Thymus (tissue), 11 donors: ENCODE data around the gene STXBP6. TPM values are rescaled to one million over a fixed set of nuclear protein-coding genes. Genes with fewer than 3 reads are reported as not detected.

Source experiments
- DNase-seq, 9 donors: peaks; one replicate each; pipeline ENCODE4 v3.0.0-alpha.2; 2013; ENCODE audit warnings: low spot score in 9 of 9, low read depth in 6 of 9, missing footprints in 1 of 9
- H3K27ac ChIP-seq, 2 donors: one replicate each; pipeline ENCODE4 v1.5.1; 2013; ENCODE audit warnings: control low read depth in 1 of 2, low read depth in 1 of 2, low read length in 1 of 2, mild to moderate bottlenecking in 1 of 2, moderate library complexity in 1 of 2
- H3K27me3 ChIP-seq, 2 donors: one replicate each; pipeline ENCODE4 v1.5.1; 2013; ENCODE audit warnings: low read length in 1 of 2; ENCODE audit not compliant: control insufficient read depth in 2 of 2, insufficient read depth in 1 of 2
- H3K36me3 ChIP-seq, 2 donors: one replicate each; pipeline ENCODE4 v1.5.1; 2013; ENCODE audit warnings: low read length in 1 of 2, mild to moderate bottlenecking in 1 of 2, moderate library complexity in 1 of 2; ENCODE audit not compliant: control insufficient read depth in 2 of 2, insufficient read depth in 2 of 2
- H3K4me1 ChIP-seq, 2 donors: one replicate each; pipeline ENCODE4 v1.5.1; 2013; ENCODE audit warnings: low read length in 2 of 2; ENCODE audit not compliant: control insufficient read depth in 2 of 2, insufficient read depth in 2 of 2
- H3K4me3 ChIP-seq, 2 donors: one replicate each; pipeline ENCODE4 v1.5.1; 2013; ENCODE audit warnings: low read length in 2 of 2, control low read depth in 1 of 2, mild to moderate bottlenecking in 1 of 2
- H3K9me3 ChIP-seq, 2 donors: one replicate each; pipeline ENCODE4 v1.5.1; 2013; ENCODE audit warnings: low read length in 1 of 2, mild to moderate bottlenecking in 1 of 2; ENCODE audit not compliant: control insufficient read depth in 2 of 2, insufficient read depth in 1 of 2
- WGBS: extraction: QIAGEN DNeasy Blood & Tissue Kit; methylation state at CpG from one replicate; pipeline ENCODE4 v1.1.7; 2013; 5-methylcytosine and 5-hydroxymethylcytosine counted together
- polyA plus RNA-seq: library from polyadenylated mRNA; stranded (reverse); fragments of 200-250 nt; gene quantifications from one replicate; pipeline ENCODE4 v1.2.3, GENCODE V29; 2013
- total RNA-seq: library from RNA; stranded (reverse); fragments of 120-200 nt; gene quantifications from one replicate; pipeline ENCODE4 v1.2.4, GENCODE V29; 2013
- donor health status: healthy.

STXBP6 gene
- total and polyA plus RNA-seq, 2 donors: 6.9 to 8.3 TPM

GRCh38 chr14:25048170-25049016 lies 1.6 kb downstream of the STXBP6 start:
- no peak overlapping the region for H3K27ac ChIP-seq
- H3K4me1 ChIP-seq: peaks cover 0 to 14% of the 10 kb centered on the region in 2 donors
- H3K36me3 ChIP-seq: no peaks in the 10 kb centered on the region
- H3K4me3 ChIP-seq: peak overlapping the region in 1 of 2 donors; percentile 27
- no peaks in the 10 kb centered on the region for H3K9me3 ChIP-seq
- no peak for DNase-seq
- H3K27me3 ChIP-seq: peaks cover 39 to 52% of the 10 kb centered on the region in 2 donors
- 76% methylated on average over 17 of the region's 17 CpGs for WGBS

DNA sequence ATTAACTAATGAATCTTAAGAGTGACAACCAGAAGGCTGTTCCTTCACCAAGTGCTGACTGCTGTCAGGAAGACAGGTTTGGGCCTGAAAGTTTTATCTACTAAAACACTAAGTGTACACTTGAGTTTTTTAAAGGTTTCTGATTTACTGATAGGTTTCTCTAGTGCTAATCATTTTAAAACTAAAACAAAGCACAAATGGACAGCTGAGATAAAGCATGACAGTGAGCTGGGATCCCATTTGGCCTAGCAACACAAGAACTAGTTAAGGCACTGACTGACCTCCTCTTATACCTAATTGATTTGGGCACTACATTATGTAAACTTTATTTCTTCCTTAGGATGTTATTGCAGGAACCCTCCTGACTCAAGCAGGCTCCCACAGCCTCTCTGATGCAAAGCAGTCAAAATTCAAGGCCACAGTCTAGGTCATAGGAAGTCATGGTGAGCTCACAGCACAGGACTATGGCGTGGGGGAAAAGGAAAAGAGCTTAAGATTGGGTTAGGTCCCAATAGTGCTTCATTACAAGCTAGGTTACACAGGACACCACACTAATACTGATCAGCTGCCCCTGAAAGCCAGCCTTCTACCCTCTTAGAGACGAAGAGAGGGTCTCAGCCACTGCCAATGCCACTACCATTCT lies 3.5 kb downstream of the STXBP6 start:
- H3K9me3 ChIP-seq: no peaks in the 10 kb centered on the region
- H3K27ac ChIP-seq: no peak overlapping the region
- H3K27me3 ChIP-seq: peaks cover 32 to 42% of the 10 kb centered on the region in 2 donors
- H3K36me3 ChIP-seq: no peaks in the 10 kb centered on the region
- H3K4me1 ChIP-seq: peaks cover 0 to 17% of the 10 kb centered on the region in 2 donors
- 83% methylated on average over 2 of the region's 2 CpGs for WGBS
- DNase-seq: no peak
- H3K4me3 ChIP-seq: no peak overlapping the region

- Histone ChIP-seq H3K27me3 (peaks cover 10 to 22% of the 10 kb centered on the region in 2 donors), H3K27ac (no peak overlapping the region), H3K4me1 (peaks cover 0 to 4% of the 10 kb centered on the region in 2 donors), H3K9me3 (no peaks in the 10 kb centered on the region), H3K36me3 (no peaks in the 10 kb centered on the region), H3K4me3 (no peak overlapping the region)
- WGBS: 87% methylated on average over 7 of the region's 7 CpGs
- no peak for DNase-seq
Measured at GRCh38 chr14:25044106-25044698, 5.7 kb downstream of the STXBP6 start.

DNA sequence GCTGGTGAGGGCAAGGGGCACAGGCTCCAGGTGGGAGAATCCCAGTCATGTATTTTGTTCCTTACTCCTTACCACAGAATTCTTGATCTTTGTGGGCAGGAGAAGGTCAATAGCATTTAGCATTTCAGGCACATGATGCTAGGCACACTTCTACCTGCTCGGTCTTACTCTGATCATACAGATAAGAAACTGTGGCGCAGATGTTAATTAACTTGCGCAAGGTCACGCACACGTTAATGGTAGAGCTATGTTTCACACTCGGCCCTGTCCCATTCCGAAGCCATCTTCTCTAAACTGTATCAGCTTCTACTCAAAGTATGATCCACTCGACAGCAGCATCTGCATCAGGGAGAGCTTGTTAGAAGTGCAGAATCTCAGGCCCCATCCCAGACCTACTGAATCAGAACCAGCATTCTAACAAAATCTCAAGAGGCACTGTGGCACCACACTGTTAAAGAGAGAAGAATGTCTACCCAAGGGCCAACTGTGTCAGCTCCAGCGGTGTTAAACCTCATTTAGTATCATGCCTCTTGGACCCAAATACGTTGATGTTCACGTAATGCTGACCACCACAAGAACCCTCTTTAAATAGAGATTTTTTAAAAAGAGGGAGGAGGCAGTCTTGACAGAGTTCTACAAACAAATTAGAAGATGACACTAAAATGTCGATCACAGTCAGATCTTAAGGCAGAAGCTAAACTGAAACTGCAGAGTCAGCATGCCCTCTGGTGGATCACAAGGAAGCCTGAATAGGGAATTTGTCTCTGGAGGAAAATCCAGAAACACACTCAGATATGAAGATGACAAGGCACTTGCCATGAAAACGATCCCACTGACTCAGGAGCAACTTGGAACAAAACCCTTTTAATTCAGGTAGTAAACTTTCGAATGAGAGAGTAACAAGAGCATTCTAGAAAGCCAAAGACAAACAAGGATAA lies 7.3 kb downstream of the STXBP6 start:
- peaks cover 0 to 3% of the 10 kb centered on the region in 2 donors for H3K4me1 ChIP-seq
- H3K4me3 ChIP-seq: no peak overlapping the region
- H3K9me3 ChIP-seq: no peaks in the 10 kb centered on the region
- H3K27me3 ChIP-seq: peaks cover 0 to 7% of the 10 kb centered on the region in 2 donors
- peak in 1 of 9 donors; percentile 21 for DNase-seq
- 88% methylated on average over 14 of the region's 14 CpGs for WGBS
- no peaks in the 10 kb centered on the region for H3K36me3 ChIP-seq
- H3K27ac ChIP-seq: peak overlapping the region in 1 of 2 donors; percentile 37

DNA sequence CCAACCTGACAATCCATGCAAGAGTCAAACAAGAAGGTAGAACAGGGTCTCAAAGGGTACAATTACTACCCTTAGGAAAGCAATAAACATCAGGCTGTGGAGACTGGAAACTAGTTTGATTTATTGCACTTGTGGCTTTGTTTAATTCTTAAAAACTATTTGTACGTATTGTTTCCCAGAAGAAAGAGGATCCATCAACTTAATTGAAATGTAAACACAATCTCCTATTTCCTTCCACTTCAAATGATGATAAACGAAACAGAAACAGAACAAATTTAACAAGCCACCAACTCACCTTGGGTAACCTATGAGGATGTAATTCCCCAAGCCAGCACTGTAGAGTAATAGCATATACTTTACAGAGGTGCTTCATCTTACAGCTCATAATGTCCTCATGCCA lies 8.0 kb downstream of the STXBP6 start:
- Histone ChIP-seq H3K4me3 (no peak overlapping the region), H3K9me3 (no peaks in the 10 kb centered on the region), H3K36me3 (no peaks in the 10 kb centered on the region), H3K27me3 (peaks cover 0 to 4% of the 10 kb centered on the region in 2 donors), H3K4me1 (peaks cover 0 to 3% of the 10 kb centered on the region in 2 donors), H3K27ac (peak overlapping the region in 1 of 2 donors; percentile 43)
- DNase-seq: peak in 1 of 9 donors; percentile 9
- WGBS: 59% methylated on average over 2 of the region's 2 CpGs

DNA sequence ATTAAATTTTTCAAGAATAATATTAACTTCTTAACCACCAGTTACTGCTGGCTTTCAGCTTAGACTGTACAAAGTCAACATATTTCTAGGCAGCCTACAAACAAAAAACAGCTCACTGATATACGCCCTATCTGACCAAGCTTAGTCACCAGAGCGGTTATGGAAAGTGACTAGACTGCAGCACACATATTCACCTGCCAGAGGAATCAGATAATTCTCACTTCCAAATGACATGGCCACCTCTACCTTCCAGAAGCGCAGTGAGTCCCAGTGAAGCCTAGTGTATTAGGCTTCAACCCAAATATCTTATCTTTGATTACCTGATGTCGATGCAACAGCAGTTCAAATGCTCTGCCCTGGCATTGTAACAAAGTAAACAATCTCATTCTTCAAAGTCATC lies 8.5 kb downstream of the STXBP6 start:
- 92% methylated on average over 4 of the region's 4 CpGs for WGBS
- Histone ChIP-seq H3K9me3 (no peaks in the 10 kb centered on the region), H3K4me1 (peaks cover 0 to 3% of the 10 kb centered on the region in 2 donors), H3K36me3 (no peaks in the 10 kb centered on the region), H3K27me3 (no peaks in the 10 kb centered on the region), H3K27ac (peak overlapping the region; percentile 18 to 43), H3K4me3 (no peak overlapping the region)
- DNase-seq: no peak

- no peak for DNase-seq
- H3K36me3 ChIP-seq: no peaks in the 10 kb centered on the region
- no peaks in the 10 kb centered on the region for H3K27me3 ChIP-seq
- 96% methylated on average over 5 of the region's 5 CpGs for WGBS
- no peak overlapping the region for H3K27ac ChIP-seq
- H3K9me3 ChIP-seq: no peaks in the 10 kb centered on the region
- H3K4me3 ChIP-seq: no peak overlapping the region
- H3K4me1 ChIP-seq: peaks cover 0 to 3% of the 10 kb centered on the region in 2 donors
Measured at GRCh38 chr14:25039933-25040332, 10.0 kb downstream of the STXBP6 start.

- no peak overlapping the region for H3K4me3 ChIP-seq
- DNase-seq: no peak
- 94% methylated on average over 4 of the region's 4 CpGs for WGBS
- no peak overlapping the region for H3K27ac ChIP-seq
- no peaks in the 10 kb centered on the region for H3K9me3 ChIP-seq
- H3K27me3 ChIP-seq: no peaks in the 10 kb centered on the region
- H3K36me3 ChIP-seq: no peaks in the 10 kb centered on the region
- H3K4me1 ChIP-seq: peaks cover 0 to 3% of the 10 kb centered on the region in 2 donors
Measured at GRCh38 chr14:25038044-25038668, 11.8 kb downstream of the STXBP6 start.
